Measurements from ENCODE around the gene CRHR2. TPM values are rescaled to one million over a fixed set of nuclear protein-coding genes. Genes with fewer than 3 reads are reported as not detected.

The CRHR2 gene
- polyA plus RNA-seq, 1 of the 3 experiments (the other 2 are of a cell fraction) = not detected

- Histone ChIP-seq H3K4me2 (no peak overlapping the region), H2AFZ (ENCODE audit: low read depth) (no peak overlapping the region), H3K4me1 (ENCODE audit: control insufficient read depth in 1 of 2, insufficient read depth in 2 of 2, low read depth in 1 of 2, low read length in 1 of 2) (peaks cover 0 to 8% of the 10 kb centered on the region in 2 experiments; a peak in 1 of 4 replicates), H3K27ac (ENCODE audit: low read depth in 2 of 2, low read length in 1 of 2) (no peak overlapping the region), H3K9ac (no peak overlapping the region), H3K36me3 (replicated peaks in 1 of 2; ENCODE audit: control insufficient read depth in 1 of 2, insufficient read depth in 2 of 2, low read length in 1 of 2) (no peaks in the 10 kb centered on the region), H3K27me3 (ENCODE audit: insufficient read depth) (peaks cover 6% of the 10 kb centered on the region), H3K4me3 (ENCODE audit: low read depth in 2 of 2, low read length in 1 of 2) (no peak overlapping the region), H4K20me1 (ENCODE audit: insufficient read depth) (no peaks in the 10 kb centered on the region), H3K79me2 (ENCODE audit: insufficient read depth) (no peaks in the 10 kb centered on the region), H3F3A (replicated peaks; ENCODE audit: insufficient read depth) (no peaks in the 10 kb centered on the region), H3K9me2 (no peaks in the 10 kb centered on the region), H3K9me3 (no peaks in the 10 kb centered on the region)
- POLR2A ChIA-PET = no interaction called here
- WGBS (ENCODE audit: low lambda C conversion rate) = 54% methylated on average over 3 of the region's 3 CpGs
- TF ChIP-seq YY1 (IDR thresholded peaks at IDR 0.05; ENCODE audit: low read depth) = no peak
- TF ChIP-seq GATA2 (CRISPR knock-in tag; IDR thresholded peaks at IDR 0.05) = no peak
- no peak for TF ChIP-seq CHD2 (IDR thresholded peaks at IDR 0.05; ENCODE audit: low read length, partially characterized antibody)
- TF ChIP-seq NFIC (IDR thresholded peaks at IDR 0.05; ENCODE audit: borderline replicate concordance) = no peak
- TF ChIP-seq CTCF (IDR thresholded peaks at IDR 0.05) = no peak
- no peak for TF ChIP-seq IRF3 (IDR thresholded peaks at IDR 0.05; ENCODE audit: low read depth, low read length)
- TF ChIP-seq USF2 (IDR thresholded peaks at IDR 0.05; ENCODE audit: borderline replicate concordance, low read depth, low read length) = no peak
- TF ChIP-seq TCF12 (IDR thresholded peaks at IDR 0.05) = no peak
- no peak for TF ChIP-seq RXRA (IDR thresholded peaks at IDR 0.05; ENCODE audit: borderline replicate concordance, low read depth)
- no peak for TF ChIP-seq REST (IDR thresholded peaks at IDR 0.05; ENCODE audit: low read depth, low read length)
- DNase-seq = no peak
- CTCF ChIA-PET = interaction anchor here (1.2 to 2.4 kb wide), 5 partner anchors 8 to 81 kb away, joined by 3 to 9 read pairs (median 4); partner anchors contain the start of gene CRHR2
Measured at GRCh38 chr7:30659312-30659711, 22.9 kb downstream of the CRHR2 start.
